BJ (cell line): ENCODE measurements around the gene ANO10. TPM values are rescaled to one million over a fixed set of nuclear protein-coding genes. Genes with fewer than 3 reads are reported as not detected.
A peak's percentile ranks its signal among the peaks of the same experiment; 100 is the strongest.

Experiments
- CTCF ChIA-PET: fragments of 350-600 bp; formaldehyde crosslinking; extraction: SDS; loops from one replicate; lab custom pipeline; 2021; ENCODE audit warnings: antibody characterized with exemption, inconsistent platforms; lab: Yijun Ruan, JAX
- POLR2A ChIA-PET: fragments of 300-600 bp; sonication (Branson Sonifier 250); formaldehyde crosslinking; extraction: SDS; loops from one replicate; lab custom pipeline; 2021; ENCODE audit warnings: antibody characterized with exemption; lab: Charles Lee
- DNase-seq: peaks from one replicate; pipeline ENCODE4 v3.0.0-alpha.2; 2011; ENCODE audit warnings: low read depth
- H3K27me3 ChIP-seq: 2 replicates; pipeline ENCODE4 v1.6.0; 2011; ENCODE audit warnings: low read length; ENCODE audit not compliant: control insufficient read depth, insufficient read depth
- H3K36me3 ChIP-seq: 2 replicates; pipeline ENCODE4 v1.5.1; 2011; ENCODE audit warnings: low read length; ENCODE audit not compliant: control insufficient read depth, insufficient read depth
- H3K4me3 ChIP-seq: 2 replicates; pipeline ENCODE4 v1.5.1; 2011; ENCODE audit warnings: low read depth, mild to moderate bottlenecking, control low read depth, low read length
- CTCF ChIP-seq: IDR thresholded peaks from 2 replicates; pipeline ENCODE4 v1.5.1; 2011; ENCODE audit warnings: low read depth, mild to moderate bottlenecking, control low read depth, inconsistent platforms, low read length, moderate library complexity; ENCODE audit not compliant: insufficient read depth
- polyA plus RNA-seq: library from polyadenylated mRNA; depleted of rRNA; stranded (reverse); fragments of >200 nt; gene quantifications from 2 replicates; pipeline ENCODE4 v1.2.3, GENCODE V29; 2011

The ANO10 gene
- polyA plus RNA-seq, 1 experiment = 36.6 TPM

- Histone ChIP-seq H3K4me3 (no peak overlapping the region), H3K36me3 (no peaks in the 10 kb centered on the region), H3K27me3 (no peaks in the 10 kb centered on the region)
- TF ChIP-seq CTCF = no peak
- CTCF ChIA-PET = no interaction called here
- POLR2A ChIA-PET = no interaction called here
- DNase-seq = no peak
Observed at GRCh38 chr3:43515208-43515917, 106.4 kb downstream of the ANO10 start.

- H3K36me3 ChIP-seq = no peaks in the 10 kb centered on the region
- H3K27me3 ChIP-seq = no peaks in the 10 kb centered on the region
- DNase-seq = no peak
- ChIA-PET POLR2A (interaction anchor here (0.6 kb wide), 1 partner anchor 39 kb away, joined by 4 read pairs; no protein-coding TSS in a partner anchor), CTCF (interaction anchor here (0.7 to 1.0 kb wide), 2 partner anchors 10 to 352 kb away, joined by 3 read pairs; no protein-coding TSS in a partner anchor)
- no peak overlapping the region for H3K4me3 ChIP-seq
- TF ChIP-seq CTCF = no peak
Observed at GRCh38 chr3:43512754-43513404, 108.9 kb downstream of the ANO10 start.

GRCh38 chr3:43506644-43507043 lies 115.2 kb downstream of the ANO10 start:
- ChIA-PET POLR2A (no interaction called here), CTCF (interaction anchor here (1.2 kb wide), 1 partner anchor 13 kb away, joined by 3 read pairs; no protein-coding TSS in a partner anchor)
- Histone ChIP-seq H3K27me3 (no peaks in the 10 kb centered on the region), H3K4me3 (no peak overlapping the region), H3K36me3 (peaks cover 2% of the 10 kb centered on the region; the same call in 1 of the 2 replicates)
- TF ChIP-seq CTCF = no peak
- no peak for DNase-seq

GRCh38 chr3:43505351-43505750 lies 116.5 kb downstream of the ANO10 start:
- ChIA-PET POLR2A (interaction anchor here (0.6 kb wide), 1 partner anchor 693 kb away, joined by 4 read pairs; no protein-coding TSS in a partner anchor), CTCF (no interaction called here)
- no peak for TF ChIP-seq CTCF
- peaks cover 2% of the 10 kb centered on the region; the same call in 1 of the 2 replicates for H3K36me3 ChIP-seq
- DNase-seq = peak; percentile 9
- H3K27me3 ChIP-seq = no peaks in the 10 kb centered on the region
- no peak overlapping the region for H3K4me3 ChIP-seq

- Histone ChIP-seq H3K27me3 (no peaks in the 10 kb centered on the region), H3K36me3 (peaks cover 2% of the 10 kb centered on the region; the same call in 1 of the 2 replicates), H3K4me3 (no peak overlapping the region)
- TF ChIP-seq CTCF = peak; percentile 42
- ChIA-PET CTCF (interaction anchor here (0.6 to 2.9 kb wide), 26 partner anchors 8 to 1946 kb away, joined by 3 to 26 read pairs (median 4); no protein-coding TSS in a partner anchor), POLR2A (no interaction called here)
- no peak for DNase-seq
Observed at GRCh38 chr3:43503067-43503728, 118.6 kb downstream of the ANO10 start.
